ENCODE results near the gene TGM1. TPM values are rescaled to one million over a fixed set of nuclear protein-coding genes. Genes with fewer than 3 reads are reported as not detected.

Gene TGM1
- total RNA-seq, 1 experiment from 2014 or later = 2.9 TPM

- TF ChIP-seq CTCF (conservative IDR thresholded peaks at IDR 0.05) = no peak
- Histone ChIP-seq H3T11ph (ENCODE audit: low read length) (no peak overlapping the region), H2BK120ac (ENCODE audit: low read depth, low read length, poor library complexity, severe bottlenecking) (no peak overlapping the region), H3K27ac (ENCODE audit: insufficient read length, low read depth, low read length) (no peak overlapping the region), H2BK15ac (ENCODE audit: low read depth, low read length) (no peak overlapping the region), H4K8ac (replicated peaks; ENCODE audit: insufficient read length, low read depth, low read length) (no peak overlapping the region), H3K9ac (ENCODE audit: extremely low read depth, insufficient read length, low read length) (no peak overlapping the region), H3K79me1 (ENCODE audit: insufficient read depth, low read depth, low read length, poor library complexity, severe bottlenecking) (no peaks in the 10 kb centered on the region), H3K4ac (ENCODE audit: low read depth, low read length) (no peak overlapping the region), H3K79me2 (ENCODE audit: insufficient read depth, low read length) (no peaks in the 10 kb centered on the region), H4K5ac (ENCODE audit: insufficient read length, low read depth, low read length) (no peak overlapping the region), H3K14ac (ENCODE audit: insufficient read depth, low read length) (no peak overlapping the region), H2BK20ac (ENCODE audit: low read depth, low read length, poor library complexity, severe bottlenecking) (no peak overlapping the region), H2BK12ac (ENCODE audit: insufficient read length, low read depth, low read length) (no peak overlapping the region), H3K4me2 (ENCODE audit: insufficient read depth, insufficient read length, low read length) (no peak overlapping the region), H3K56ac (ENCODE audit: insufficient read length, low read depth, low read length) (no peak overlapping the region), H3K9me3 (ENCODE audit: control insufficient read depth, low read depth, low read length) (no peaks in the 10 kb centered on the region), H4K20me1 (ENCODE audit: control insufficient read depth, insufficient read depth, insufficient read length) (no peaks in the 10 kb centered on the region), H3K23ac (ENCODE audit: insufficient read length, low read depth, low read length) (no peak overlapping the region), H2AK5ac (ENCODE audit: insufficient read length, low read length) (no peak overlapping the region), H3K27me3 (ENCODE audit: insufficient read depth, low read length) (no peaks in the 10 kb centered on the region), H3K23me2 (ENCODE audit: insufficient read length, low read depth, low read length, poor library complexity, severe bottlenecking) (no peaks in the 10 kb centered on the region), H3K18ac (ENCODE audit: insufficient read length, low read depth, low read length) (no peak overlapping the region), H3K4me1 (ENCODE audit: insufficient read depth, low read length) (no peaks in the 10 kb centered on the region), H2AFZ (ENCODE audit: low read length) (no peak overlapping the region), H2BK5ac (ENCODE audit: insufficient read length, low read length) (no peak overlapping the region), H4K91ac (ENCODE audit: insufficient read length, low read depth, low read length) (no peak overlapping the region)
- no CpG with 5 or more reads among the region's 4 CpGs for WGBS (ENCODE audit: extremely low coverage, insufficient read length, low lambda C conversion rate)
- Mint-ChIP-seq H3K4me3 (no peak overlapping the region; a peak in 1 of 5 replicates), H3K36me3 (ENCODE audit: insufficient read depth in 1 of 3, low read depth in 3 of 3) (0 out of 7 replicates have a peak, but pooled peaks cover 0 to under 1% (median 0%) of the 10 kb centered on the region in 3 experiments), H3K4me1 (no peaks in the 10 kb centered on the region; a peak in 2 of 4 replicates), H3K27me3 (ENCODE audit: low read depth) (no peaks in the 10 kb centered on the region; the same call in 1 of the 2 replicates), H3K27ac (peak overlapping the region in 1 of 3 experiments; percentile 41; a peak in 1 of 7 replicates), H3K9me3 (no peaks in the 10 kb centered on the region)
- DNase-seq = no peak
These were observed 2.2 kb downstream of the TGM1 start for GRCh38 chr14:24260780-24261157.
